Activated CD8-positive, alpha-beta T cell treated with anti-CD3 and anti-CD28 coated beads for 36 hours (primary cell): ENCODE results near the gene MORC3. TPM values are rescaled to one million over a fixed set of nuclear protein-coding genes. Genes with fewer than 3 reads are reported as not detected.
A peak's percentile ranks its signal among the peaks of the same experiment; 100 is the strongest.

Source experiments
- ATAC-seq: fragments of 200-7000 bp; cut with Tn5 transposase; one replicate; pipeline ENCODE4 v1.10.0; 2021; ENCODE audit warnings: mild to moderate bottlenecking, moderate library complexity
- CTCF ChIA-PET: fragments of 350-600 bp; sonication (Branson Sonifier 250); formaldehyde crosslinking; loops from one replicate; lab custom pipeline; 2021; ENCODE audit warnings: antibody characterized with exemption; lab: Charles Lee
- POLR2A ChIA-PET: fragments of 350-600 bp; sonication (Branson Sonifier 250); formaldehyde crosslinking; loops from one replicate; lab custom pipeline; 2021; ENCODE audit warnings: antibody characterized with exemption; lab: Charles Lee
- DNase-seq: peaks from one replicate; pipeline ENCODE4 v3.0.0-alpha.2; 2020
- H3K27ac Mint-ChIP-seq: one replicate; pipeline ENCODE4 v1.8.0; 2021; ENCODE audit warnings: mild to moderate bottlenecking, mixed read lengths
- H3K27me3 Mint-ChIP-seq: one replicate; pipeline ENCODE4 v1.8.0; 2021; ENCODE audit warnings: mixed read lengths
- H3K36me3 Mint-ChIP-seq: one replicate; pipeline ENCODE4 v1.8.0; 2021; ENCODE audit warnings: low read depth, mixed read lengths
- H3K4me1 Mint-ChIP-seq: one replicate; pipeline ENCODE4 v1.8.0; 2021; ENCODE audit warnings: low read depth, mixed read lengths
- H3K4me3 Mint-ChIP-seq: one replicate; pipeline ENCODE4 v1.8.0; 2021; ENCODE audit warnings: mild to moderate bottlenecking, moderate library complexity, mixed read lengths
- H3K9me3 Mint-ChIP-seq: one replicate; pipeline ENCODE4 v1.8.0; 2021; ENCODE audit warnings: mixed read lengths
- CTCF ChIP-seq: fragments of 200-600 bp; IDR thresholded peaks from one replicate; pipeline ENCODE4 v1.8.0; 2022; ENCODE audit warnings: antibody characterized with exemption, mild to moderate bottlenecking
- intact Hi-C: fragments of 100-400 bp; cut with micrococcal nuclease; formaldehyde crosslinking; loops from one replicate; pipeline ENCODE4 v1.10.0; 2022
- total RNA-seq, 2 experiments: library from RNA; stranded (reverse); gene quantifications; one replicate each; pipeline ENCODE4 v1.2.3, GENCODE V29; 2021

The MORC3 gene
- total RNA-seq, 2 experiments from 2014 or later, result 20.4 to 20.7 TPM

- no peaks in the 10 kb centered on the region for H3K27me3 Mint-ChIP-seq
- H3K4me1 Mint-ChIP-seq, result no peaks in the 10 kb centered on the region
- ATAC-seq, result no peak
- no peak overlapping the region for H3K27ac Mint-ChIP-seq
- intact Hi-C loops, result no loop called here
- CTCF ChIA-PET, result interaction anchor here (1.8 kb wide), 1 partner anchor 13 kb away, joined by 6 read pairs; no protein-coding TSS in a partner anchor
- no peak for DNase-seq
- POLR2A ChIA-PET, result interaction anchor here (0.6 kb wide), 1 partner anchor 275 kb away, joined by 3 read pairs; no protein-coding TSS in a partner anchor
- no peak overlapping the region for H3K4me3 Mint-ChIP-seq
- H3K9me3 Mint-ChIP-seq, result no peaks in the 10 kb centered on the region
- peaks cover 12% of the 10 kb centered on the region for H3K36me3 Mint-ChIP-seq
- TF ChIP-seq CTCF, result no peak
Observed at GRCh38 chr21:36420571-36421339, 100.8 kb downstream of the MORC3 start.

GRCh38 chr21:36422279-36423098 is 102.5 kb downstream of the MORC3 start:
- DNase-seq (peak; percentile 59), ATAC-seq (no peak)
- peak; percentile 51 for TF ChIP-seq CTCF
- no peaks in the 10 kb centered on the region for H3K27me3 Mint-ChIP-seq
- no peak overlapping the region for H3K27ac Mint-ChIP-seq
- no peaks in the 10 kb centered on the region for H3K9me3 Mint-ChIP-seq
- ChIA-PET POLR2A (no interaction called here), CTCF (interaction anchor here (0.8 to 1.3 kb wide), 4 partner anchors 11 to 163 kb away, joined by 3 read pairs; no protein-coding TSS in a partner anchor)
- no peak overlapping the region for H3K4me3 Mint-ChIP-seq
- peaks cover 3% of the 10 kb centered on the region for H3K36me3 Mint-ChIP-seq
- intact Hi-C loops, result no loop called here
- no peaks in the 10 kb centered on the region for H3K4me1 Mint-ChIP-seq

- Mint-ChIP-seq H3K36me3 (no peaks in the 10 kb centered on the region), H3K27me3 (no peaks in the 10 kb centered on the region), H3K9me3 (no peaks in the 10 kb centered on the region), H3K4me3 (no peak overlapping the region), H3K27ac (no peak overlapping the region), H3K4me1 (peaks cover 2% of the 10 kb centered on the region)
- DNase-seq (no peak), ATAC-seq (no peak)
- CTCF ChIA-PET, result no interaction called here
- TF ChIP-seq CTCF, result no peak
- POLR2A ChIA-PET, result no interaction called here
- intact Hi-C loops, result no loop called here
Observed at GRCh38 chr21:36423771-36424433, 103.9 kb downstream of the MORC3 start.

- ATAC-seq, result no peak
- no peaks in the 10 kb centered on the region for H3K9me3 Mint-ChIP-seq
- no peak for DNase-seq
- H3K4me1 Mint-ChIP-seq, result peaks cover 5% of the 10 kb centered on the region
- H3K36me3 Mint-ChIP-seq, result no peaks in the 10 kb centered on the region
- H3K4me3 Mint-ChIP-seq, result no peak overlapping the region
- ChIA-PET POLR2A (interaction anchor here (1.0 kb wide), 1 partner anchor 11 kb away, joined by 3 read pairs; no protein-coding TSS in a partner anchor), CTCF (no interaction called here)
- H3K27me3 Mint-ChIP-seq, result no peaks in the 10 kb centered on the region
- intact Hi-C loops, result no loop called here
- TF ChIP-seq CTCF, result no peak
- no peak overlapping the region for H3K27ac Mint-ChIP-seq
Observed at GRCh38 chr21:36424592-36424991, 104.6 kb downstream of the MORC3 start.
